Measurements from ENCODE around the gene POLR1A.

POLR1A gene

DNA sequence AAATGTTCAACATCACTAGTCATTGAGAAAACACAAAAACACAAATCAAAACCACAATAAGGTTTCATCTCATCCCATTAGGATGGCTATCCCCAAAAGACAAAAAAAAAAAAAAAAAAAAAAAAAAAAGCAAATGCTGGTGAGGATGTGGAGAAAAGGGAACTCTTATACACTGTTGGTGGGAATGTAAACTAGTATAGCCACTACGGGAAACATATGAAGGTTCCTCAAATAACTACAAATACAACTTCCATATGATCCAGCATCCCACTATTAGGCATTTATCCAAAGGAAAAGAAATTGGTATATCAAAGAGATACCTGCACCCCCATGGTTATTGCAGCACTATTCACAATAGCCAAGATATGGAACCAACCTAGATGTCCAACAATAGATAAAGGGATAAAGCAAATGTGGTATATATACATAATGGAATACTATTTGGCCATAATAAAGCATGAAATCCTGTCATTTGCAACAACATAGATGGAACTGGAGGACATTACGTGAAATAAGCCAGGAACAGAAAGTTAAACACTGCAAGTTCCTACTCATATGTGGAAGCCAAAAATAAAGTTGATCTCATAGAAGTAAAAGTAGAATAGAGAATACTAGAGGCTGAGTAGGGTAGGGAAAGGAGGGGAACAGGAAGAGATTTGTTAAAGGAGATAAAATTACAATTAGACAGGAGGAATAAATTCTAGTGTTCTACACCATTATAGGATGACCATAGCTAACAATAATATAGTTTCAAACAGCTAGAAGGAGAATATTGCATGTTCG, 8.4 kb downstream of the POLR1A start:
- no peak for DNase-seq (ENCODE audit: low spot score)

DNA sequence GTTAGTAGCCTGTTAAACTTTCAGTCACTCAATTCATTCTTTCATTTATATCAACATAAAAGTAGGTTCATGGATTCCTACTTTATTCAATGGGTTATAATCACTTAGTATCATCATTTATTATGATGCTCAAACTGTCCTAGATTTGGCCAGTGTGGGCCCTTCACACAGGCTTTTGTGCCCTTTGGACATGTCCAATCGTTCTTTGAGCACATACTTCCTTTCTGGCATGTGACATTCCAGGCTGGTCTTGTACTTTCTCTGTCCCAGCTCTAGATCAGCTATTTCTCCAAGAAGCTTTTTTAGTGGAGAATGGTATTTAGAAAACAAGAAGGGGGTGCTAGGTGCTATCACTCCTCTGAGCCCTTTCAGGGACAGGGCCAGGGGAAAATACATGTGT, 11.5 kb downstream of the POLR1A start:
- no peak for DNase-seq (ENCODE audit: low spot score)

DNA sequence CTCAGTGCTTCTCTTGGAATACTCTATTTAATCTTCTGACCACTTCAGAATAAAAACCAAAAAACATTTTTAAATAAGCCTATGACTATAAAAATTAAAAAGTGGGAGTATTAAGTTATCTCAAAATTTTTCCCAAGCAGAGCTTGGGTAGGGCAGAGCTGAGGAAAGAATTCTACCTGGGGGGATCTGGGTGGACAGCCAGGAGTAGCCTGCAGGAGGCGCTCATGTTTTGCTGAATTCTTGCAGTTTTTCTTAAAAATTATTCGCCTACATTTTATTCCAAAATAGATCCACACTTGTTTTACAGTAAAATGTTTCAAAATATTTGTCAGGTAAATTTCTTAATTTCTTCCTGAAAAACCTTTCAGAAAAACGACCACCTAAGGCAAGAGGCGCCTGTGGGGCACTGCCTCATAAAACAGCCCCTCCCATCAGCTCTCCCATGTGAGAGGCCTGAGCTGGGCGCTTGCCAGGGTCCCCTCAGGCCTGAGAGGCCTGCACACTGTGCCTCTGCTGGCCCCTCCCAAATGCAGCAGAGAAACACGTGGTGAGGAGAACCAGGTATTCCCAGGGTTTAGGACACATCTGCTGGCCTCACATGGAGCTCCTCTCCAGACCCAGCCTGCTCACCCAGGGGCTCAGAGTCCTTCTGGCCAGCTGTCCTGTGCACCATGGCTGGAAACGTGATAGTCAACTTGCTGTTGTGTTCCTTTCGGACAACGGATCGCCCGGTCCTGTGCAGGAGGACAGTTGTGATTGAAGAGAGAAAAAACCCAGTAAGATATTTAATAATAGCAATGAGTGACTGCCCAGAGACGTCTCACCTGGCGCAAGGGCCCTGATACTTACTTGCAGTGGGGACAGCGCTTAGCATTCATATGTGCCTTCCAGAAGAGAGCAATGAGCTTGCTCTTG, 17.5 kb downstream of the POLR1A start:
- peak; percentile 17 for DNase-seq (ENCODE audit: low spot score)

DNA sequence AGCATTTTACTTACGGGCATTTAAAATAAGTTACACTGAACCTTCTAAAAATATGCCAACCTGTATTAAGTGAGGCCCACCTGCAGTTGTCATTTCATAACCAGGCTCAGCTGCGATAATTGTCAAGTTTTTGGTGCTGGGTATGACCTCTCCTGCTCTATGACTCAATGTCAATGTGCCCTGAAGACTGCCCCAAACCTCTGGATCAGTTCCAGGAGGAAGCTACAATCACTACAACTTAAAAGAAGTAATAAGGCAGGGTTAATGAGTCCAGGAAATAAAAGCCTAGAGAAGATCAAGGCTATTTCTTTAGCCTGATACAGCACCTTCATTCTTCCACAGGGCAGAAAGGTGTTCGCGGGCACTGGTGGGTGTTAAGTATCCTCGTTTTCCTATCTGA, 22.9 kb downstream of the POLR1A start:
- DNase-seq (ENCODE audit: low spot score) = no peak

DNA sequence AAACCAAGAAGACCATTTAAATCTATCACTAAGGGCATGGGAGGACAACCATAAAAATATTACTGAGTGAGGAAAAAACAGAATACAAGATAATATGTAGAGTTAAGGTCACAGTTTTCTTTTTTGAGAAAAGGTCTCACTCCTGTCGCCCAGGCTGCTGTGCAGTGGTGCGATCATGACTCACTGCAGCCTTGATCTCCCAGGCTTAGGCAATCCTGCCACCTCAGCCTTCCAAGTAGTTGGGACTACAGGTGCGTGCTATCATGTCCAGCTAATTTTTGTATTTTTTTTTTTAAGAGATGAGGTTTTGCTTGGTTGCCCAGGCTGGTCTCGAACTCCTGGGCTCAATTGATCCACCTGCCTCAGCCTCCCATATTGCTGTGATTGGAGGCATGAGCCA, 24.0 kb downstream of the POLR1A start:
- no peak for DNase-seq (ENCODE audit: low spot score)

DNA sequence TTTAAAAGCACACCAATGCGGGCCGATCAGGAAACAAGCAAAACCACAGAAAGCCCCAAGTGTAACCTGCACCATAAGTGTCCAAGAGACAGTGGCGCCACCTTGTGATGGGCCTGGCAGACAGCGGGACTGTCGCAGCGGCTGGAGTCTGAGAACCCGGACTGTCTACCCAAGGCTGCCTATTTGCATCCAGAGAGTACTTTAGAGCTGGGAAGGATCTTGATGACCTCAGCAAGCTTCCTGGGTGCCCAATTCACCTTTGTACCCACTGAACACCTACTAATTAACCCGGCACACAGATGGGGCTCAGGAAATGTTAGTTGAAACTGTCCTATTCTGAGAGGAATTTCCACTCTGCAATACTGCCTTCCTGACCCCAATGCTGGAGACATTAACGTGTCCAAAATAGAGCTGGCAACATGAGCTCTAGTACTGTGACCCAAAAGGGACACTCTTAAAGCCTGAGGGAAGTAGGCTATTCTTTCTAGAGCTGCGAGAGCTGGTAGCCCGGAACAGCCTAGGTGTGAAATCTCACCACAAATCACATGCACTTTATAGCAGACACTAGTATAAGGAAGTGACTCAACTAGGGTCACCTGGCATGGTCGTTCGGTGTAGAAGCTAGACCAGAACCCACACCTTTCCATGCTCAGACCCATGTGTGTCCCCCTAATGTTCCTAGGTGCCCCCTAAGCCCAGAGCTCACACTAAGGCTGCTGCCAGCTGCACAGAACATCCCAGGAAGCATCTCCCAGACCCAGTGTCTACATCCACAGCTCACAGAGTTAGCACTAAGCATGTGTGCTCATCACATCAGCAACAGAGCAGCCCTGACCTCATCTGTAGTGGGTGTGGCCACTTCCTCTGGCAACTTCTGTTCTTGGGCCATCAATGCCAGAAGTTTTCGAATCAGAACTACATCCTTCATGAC, 25.4 kb downstream of the POLR1A start:
- peak; percentile 53 for DNase-seq (ENCODE audit: low spot score)

DNA sequence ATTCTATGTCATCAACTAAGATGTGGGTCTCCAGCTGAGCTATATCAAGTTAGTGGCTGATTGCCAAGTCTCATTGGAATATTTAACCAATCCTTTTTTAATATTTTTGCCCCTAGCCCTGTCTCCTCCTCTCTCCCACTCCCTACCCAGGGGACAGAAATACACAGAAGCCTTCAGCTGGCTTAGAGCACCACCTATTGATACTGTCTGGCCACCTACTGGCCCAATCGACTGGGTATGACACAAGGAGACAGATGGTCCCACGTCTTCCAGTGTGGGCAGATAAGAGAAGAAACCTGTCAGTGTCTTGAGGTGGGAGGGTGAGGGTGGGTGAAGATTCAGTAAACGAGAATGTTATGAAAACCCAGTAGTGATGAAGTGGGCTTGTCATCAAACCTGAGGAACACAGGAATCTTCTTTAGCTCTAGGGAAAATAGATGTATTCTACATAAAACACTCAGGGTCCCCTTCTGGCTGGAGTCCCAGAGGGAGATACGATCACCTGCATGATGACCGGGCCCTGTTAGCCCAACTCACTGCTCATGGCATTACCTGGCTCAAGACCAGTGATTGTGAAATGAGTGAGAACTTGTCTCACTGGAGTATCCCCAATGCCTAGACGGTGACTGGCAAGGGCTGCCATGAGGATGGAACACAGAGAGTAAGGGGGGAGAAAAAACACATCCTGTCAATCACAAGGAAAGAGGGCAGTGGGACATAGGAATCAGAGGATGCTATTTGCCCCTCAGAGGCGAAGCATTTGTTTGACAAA, 26.7 kb downstream of the POLR1A start:
- peak; percentile 12 for DNase-seq (ENCODE audit: low spot score)

DNA sequence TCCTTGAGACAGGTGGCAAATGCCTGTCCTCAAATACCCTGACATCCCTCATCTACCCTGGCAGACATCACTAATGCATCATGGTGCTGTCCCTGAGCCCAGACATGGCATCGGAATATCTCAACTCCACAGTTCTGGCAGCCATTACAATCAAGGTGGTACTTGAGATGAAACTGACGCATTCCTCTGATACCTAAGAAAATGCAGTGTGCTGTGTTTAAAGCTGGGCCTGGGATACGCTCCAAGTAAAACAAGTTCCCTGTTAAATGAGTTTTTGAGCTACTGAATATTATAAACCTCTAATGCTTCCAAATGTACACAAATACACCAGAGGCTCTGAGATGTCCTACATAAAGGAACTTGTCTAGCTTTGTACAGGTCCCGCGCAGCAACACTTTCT, 29.8 kb downstream of the POLR1A start:
- DNase-seq (ENCODE audit: low spot score) = no peak

DNA sequence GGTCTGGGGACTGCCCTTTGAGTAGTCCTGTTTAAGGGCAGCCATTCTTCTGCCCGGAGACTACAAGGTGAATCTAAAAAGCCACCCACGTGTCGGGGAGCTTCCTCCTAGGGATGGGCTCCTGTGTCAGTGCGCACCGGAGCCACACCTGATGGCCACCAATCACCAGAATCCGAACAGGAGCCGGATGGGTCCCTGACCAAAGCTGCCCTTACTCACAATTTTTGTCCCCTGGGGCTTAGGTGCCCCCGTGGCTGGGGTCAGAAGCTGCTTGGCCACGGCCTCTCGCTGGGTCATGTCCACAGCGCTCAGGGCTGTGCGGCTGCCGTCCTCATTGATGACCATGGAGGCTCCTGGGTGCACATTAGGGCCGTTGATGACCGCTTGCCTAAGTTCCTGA, 30.9 kb downstream of the POLR1A start:
- DNase-seq (ENCODE audit: low spot score) = no peak

DNA sequence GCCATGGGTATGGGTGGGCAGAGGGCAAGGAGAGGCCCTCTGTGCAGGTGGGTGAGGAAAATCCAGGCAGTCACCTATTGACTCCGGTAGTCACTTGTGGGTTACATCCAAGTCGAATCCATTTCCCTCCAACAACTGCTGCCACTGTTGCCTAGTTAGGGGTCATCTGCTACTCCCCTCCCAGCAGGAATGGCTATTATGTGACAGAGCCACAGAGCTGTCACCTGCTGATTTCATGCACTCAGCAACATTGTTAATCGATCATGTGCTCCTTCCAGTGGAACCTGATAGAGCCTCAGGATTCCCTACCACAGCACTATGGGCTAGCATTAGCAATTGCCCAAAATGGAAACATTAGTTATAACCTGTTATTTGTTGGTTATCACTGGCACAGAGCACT, 31.4 kb downstream of the POLR1A start:
- no peak for DNase-seq (ENCODE audit: low spot score)

DNA sequence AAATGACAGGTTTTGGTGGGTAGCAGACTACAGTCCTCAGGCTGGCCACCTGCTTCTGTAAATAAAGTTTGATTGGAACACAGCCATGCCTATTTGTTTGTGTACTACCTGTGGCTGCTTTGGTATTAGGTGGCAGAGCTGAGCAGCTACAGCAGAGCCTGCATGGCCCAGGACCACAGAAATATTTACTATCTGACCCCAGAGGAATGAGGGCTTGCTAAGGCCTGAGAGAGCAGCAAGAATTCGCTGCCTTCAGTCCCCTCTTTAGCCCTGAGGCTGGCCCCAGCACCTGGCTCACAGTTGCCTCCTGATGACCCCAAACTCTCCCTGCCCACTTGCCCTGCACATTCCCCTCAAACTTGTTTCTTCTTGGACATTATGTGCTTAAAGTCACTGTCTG, 32.5 kb downstream of the POLR1A start:
- no peak for DNase-seq (ENCODE audit: low spot score)

DNA sequence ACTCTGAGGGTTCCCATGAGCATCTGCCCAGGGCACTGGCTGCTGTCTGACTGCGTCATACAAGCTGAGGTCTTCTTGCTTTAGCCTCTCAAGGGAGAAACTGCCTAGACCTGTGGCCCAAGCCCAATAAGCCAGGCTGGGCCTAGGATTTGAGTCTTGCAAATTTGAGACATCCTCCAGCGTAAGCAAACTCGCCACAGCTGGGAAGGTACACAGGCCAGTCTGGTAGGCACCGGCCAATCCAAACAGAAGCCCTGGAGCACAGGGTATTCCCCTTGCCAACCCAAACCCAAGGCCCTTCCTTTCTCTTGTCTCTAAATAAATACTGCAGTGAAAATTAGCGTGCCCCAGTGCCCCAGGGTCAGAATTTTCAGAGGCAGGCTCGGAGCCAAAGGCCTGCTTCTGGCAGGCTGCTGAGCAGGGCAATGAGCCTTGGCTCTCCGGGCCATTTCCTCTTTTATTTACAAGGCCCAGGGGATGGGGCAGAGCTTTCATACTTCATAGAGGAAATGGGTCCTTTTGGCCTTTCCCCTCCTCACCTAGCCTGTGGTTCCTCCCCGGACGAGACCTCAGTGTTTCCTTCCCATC, 33.3 kb downstream of the POLR1A start:
- no peak for DNase-seq (ENCODE audit: low spot score)

DNA sequence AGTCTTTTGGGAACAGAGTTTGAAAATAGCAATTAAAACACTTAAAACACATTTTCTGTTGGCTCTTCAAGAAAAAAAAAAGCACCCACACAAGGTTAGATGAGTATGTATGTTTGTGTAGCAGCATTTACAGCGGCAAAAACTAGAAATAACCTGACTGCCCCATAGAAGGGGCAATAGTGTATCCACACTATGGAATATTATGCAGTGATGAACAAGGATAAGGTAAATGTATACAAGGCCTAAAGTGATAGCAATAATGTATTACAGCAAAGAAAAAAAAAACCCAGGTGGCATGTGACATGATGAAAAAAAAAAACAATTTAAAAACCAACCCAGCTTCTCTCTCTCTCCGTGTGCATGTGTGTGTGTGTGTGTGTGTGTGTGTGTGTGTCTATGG, 34.8 kb downstream of the POLR1A start:
- no peak for DNase-seq (ENCODE audit: low spot score)

DNA sequence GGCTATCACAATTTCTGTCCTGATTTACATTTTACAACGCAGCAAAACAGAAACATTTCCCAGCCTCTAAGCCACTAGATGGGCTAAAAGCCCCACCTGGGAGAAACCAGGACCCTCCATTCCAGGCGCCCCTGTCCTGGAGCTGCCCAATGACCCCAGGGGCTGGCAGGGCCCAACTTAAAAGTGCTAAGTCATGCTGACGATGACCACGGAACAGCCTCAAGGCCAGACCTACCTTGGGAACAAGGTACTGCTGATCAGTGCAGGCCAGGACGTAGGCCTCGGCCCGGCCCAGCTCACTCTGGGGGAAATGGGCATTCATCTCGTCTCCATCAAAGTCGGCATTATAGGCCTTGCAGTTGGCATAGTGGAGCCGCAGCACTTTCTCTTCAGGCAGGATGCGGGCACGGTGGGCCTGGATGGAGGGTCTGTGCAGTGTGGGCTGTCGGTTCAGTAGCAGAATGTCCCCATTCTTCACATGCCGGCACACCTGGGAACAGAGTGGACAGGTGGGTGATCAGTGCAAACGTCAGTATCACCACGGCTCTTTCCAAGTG, 35.8 kb downstream of the POLR1A start:
- DNase-seq (ENCODE audit: low spot score) = no peak

DNA sequence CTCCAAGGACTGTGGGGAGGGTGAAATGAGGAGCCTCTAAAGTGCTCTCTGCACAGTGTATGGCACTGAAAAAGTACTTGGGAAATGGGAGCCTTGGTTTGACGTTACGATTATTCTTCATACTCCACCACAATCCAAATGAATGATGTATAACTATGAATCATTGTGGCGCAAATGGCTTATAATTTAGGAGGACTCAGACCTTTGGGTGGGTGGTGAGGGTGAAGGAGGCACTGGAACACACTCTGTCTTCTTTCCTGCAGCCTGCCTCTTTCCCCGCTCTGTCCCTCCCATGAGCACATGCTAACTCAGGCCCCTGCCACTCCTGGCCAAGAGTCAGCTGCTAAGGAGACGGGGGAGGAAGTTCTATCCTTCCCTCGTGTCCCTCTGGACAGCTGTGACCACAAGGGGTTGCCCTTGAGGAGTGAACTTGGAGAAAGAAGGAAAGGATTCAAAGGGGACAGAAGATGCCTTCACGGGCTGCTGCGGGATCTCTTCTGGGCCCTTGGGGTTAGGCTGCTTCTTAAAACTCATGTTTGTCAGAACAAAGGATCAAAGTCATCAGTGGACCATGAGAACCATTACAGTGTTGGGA, 36.5 kb downstream of the POLR1A start:
- DNase-seq (ENCODE audit: low spot score) = no peak

DNA sequence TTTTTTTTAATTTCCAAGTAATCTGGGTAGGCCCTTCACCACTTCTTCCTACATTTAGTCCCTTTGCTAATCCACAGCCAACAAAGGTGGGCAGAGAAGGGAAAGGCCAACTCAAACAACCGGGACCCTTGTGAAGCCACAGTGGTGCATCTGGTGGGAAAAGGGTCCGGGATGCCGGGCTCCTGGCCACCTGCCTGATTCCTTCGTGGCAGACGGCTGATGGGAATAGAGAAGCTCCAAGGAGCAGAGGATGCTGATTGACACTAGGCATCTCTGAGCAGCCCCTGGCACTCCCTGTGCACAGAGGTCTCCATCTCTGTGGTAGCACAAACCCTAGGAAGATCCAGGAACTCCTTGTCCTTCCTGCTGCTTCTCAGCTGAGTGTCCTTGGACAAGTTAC, 37.0 kb downstream of the POLR1A start:
- DNase-seq (ENCODE audit: low spot score) = no peak

DNA sequence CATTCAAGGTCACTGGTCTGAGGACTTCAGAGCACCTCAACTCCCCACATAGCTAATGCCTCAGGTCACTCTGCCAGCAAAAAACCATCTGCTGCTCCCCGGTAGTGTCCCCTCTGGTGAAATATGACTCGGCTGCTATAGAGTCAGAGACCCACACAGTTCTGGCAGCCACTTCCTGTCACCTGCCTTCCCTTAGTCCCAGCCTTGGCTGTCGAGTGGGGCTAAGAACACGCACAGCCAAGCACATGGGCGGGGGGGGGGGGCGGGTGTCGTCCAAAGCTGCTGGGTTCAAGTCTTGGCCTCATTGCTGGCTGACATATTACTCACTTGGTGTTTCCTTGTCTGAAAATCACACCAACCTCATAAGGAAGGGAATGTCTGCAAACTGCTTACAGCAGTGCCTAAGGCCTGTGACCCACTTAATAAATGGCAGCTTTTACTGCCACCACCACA, 37.5 kb downstream of the POLR1A start:
- no peak for DNase-seq (ENCODE audit: low spot score)

DNA sequence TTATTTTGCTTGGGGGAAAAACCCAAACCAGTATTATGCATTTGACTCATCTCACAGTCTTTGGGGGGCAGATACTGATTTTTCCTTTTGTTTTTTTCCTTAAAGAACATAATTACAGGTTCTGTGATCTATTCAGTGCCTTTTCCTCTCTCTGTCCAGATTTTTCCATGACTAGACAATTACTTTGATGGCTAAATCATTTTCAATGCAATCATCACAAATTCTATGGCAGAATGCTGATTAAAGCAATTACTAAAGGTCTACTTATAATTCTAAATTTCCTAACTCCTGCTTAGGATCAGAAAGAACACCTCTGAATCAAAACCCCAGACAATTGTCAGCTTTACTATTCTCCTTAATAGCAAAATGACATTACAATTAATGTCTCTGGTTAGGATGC, 38.8 kb downstream of the POLR1A start:
- DNase-seq (ENCODE audit: low spot score) = no peak

DNA sequence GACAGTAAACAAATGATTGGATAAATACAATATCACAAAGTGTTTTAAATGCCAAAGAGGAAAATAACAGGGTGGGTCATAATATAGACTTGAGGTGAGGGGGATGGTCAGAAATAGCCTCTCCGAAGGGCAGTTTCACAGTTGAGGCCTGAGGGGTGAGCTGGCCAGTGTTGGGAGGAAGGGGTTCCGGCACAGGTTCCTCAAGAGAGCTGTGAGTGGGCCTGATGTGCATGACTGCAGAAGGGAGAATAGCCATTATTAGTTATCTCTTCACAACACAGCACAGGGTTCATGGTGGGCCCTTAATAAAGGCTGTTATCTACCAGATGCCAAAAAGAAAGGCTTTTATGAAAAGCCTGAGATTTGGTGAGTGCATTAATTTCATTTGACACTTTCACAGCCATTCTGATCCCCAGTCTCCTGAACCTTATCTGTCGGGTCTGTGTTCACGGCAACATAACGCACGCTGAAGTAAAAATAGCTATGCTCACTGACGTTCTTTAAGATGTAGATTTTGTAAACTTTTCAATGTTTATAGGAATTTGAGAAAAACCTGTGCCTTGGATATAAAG, 39.6 kb downstream of the POLR1A start:
- DNase-seq (ENCODE audit: low spot score) = no peak

DNA sequence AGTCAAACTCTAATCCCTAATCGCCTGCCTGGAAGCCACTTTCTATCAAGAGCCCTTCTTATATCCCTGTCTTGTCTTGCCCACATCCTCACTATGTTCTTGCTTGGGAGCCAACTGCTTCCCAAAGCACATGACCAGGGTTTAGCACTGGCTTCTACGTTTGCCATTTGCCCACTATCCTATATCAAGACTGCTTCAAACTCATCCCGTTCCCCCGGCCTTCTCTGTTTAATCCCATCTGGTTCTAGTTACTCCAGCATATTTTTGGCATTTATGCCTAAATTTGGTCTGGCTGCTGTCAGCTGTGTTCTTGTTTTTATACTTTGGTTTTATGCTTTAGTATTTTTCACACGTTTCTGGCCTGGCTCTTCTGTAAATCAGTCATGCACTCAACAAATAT, 40.2 kb downstream of the POLR1A start:
- no peak for DNase-seq (ENCODE audit: low spot score)

Data from hematopoietic multipotent progenitor cell treated with erythropoietin and hydrocortisone succinate and interleukin-3 and kit ligand, for 15 days (in vitro differentiated cells).